ENCODE measurements around the gene ZNF275.

DNA sequence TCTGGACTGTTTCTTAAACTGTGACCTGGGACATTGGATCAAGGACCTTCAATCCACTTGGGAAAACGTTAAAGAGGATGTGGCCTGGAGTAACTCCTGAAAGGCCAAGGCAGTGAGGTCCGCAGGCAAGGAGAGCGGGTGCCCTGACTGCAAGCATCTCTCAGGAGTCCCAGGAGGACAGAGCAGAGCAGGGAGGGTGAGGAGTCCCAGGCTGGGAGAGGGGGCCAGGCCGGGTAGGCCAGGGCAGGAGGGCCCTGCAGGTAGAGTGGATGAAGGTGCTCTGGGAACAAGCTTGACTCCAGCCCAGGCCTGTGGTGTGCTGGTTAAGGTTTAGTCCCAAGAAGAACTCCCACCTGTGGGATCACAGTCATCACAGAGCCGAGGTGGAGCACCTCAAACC is 53.4 kb downstream of the ZNF275 start:
- TF ChIP-seq, protein P1, sequence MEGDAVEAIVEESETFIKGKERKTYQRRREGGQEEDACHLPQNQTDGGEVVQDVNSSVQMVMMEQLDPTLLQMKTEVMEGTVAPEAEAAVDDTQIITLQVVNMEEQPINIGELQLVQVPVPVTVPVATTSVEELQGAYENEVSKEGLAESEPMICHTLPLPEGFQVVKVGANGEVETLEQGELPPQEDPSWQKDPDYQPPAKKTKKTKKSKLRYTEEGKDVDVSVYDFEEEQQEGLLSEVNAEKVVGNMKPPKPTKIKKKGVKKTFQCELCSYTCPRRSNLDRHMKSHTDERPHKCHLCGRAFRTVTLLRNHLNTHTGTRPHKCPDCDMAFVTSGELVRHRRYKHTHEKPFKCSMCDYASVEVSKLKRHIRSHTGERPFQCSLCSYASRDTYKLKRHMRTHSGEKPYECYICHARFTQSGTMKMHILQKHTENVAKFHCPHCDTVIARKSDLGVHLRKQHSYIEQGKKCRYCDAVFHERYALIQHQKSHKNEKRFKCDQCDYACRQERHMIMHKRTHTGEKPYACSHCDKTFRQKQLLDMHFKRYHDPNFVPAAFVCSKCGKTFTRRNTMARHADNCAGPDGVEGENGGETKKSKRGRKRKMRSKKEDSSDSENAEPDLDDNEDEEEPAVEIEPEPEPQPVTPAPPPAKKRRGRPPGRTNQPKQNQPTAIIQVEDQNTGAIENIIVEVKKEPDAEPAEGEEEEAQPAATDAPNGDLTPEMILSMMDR (IDR thresholded peaks at IDR 0.05) = no peak
- TF ChIP-seq POLR2A (IDR thresholded peaks at IDR 0.05) = no peak
